Measurements from ENCODE around the gene ZEB2.

- TF ChIP-seq CTCF (IDR thresholded peaks at IDR 0.05), result no peak
- TF ChIP-seq POLR2A (IDR thresholded peaks at IDR 0.05), result no peak
These were observed 18.8 kb downstream of the ZEB2 start for GRCh38 chr2:144501118-144501517.
